GM12872 (cell line): ENCODE measurements around the gene C17orf58.

Experiments used
- TF ChIP-seq, protein P1 (sequence below): IDR thresholded peaks from 3 replicates; pipeline ENCODE4 v1.5.1; 2011; ENCODE audit warnings: low read depth, mild to moderate bottlenecking, low read length, moderate library complexity; ENCODE audit not compliant: insufficient read depth

The C17orf58 gene

DNA sequence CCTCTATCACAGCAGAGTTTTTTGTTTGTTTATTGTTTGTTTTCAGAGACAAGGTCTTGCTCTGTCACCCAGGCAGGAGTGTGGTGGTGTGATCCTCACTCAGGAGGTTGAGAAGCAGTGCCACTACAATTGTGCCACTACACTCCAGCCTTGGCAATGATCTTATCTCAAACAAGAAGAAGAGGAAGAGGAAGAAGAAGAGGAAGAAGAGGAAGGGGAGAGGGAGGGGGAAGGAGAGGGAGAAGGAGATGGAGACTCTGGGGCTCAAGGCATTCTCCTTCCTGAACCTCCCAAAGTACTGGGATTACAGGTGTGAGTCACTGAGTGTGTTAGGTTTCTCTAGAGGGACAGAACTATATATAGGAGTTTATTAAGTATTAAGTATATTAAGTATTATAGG lies 17.1 kb upstream of the C17orf58 start:
- TF ChIP-seq, protein P1, sequence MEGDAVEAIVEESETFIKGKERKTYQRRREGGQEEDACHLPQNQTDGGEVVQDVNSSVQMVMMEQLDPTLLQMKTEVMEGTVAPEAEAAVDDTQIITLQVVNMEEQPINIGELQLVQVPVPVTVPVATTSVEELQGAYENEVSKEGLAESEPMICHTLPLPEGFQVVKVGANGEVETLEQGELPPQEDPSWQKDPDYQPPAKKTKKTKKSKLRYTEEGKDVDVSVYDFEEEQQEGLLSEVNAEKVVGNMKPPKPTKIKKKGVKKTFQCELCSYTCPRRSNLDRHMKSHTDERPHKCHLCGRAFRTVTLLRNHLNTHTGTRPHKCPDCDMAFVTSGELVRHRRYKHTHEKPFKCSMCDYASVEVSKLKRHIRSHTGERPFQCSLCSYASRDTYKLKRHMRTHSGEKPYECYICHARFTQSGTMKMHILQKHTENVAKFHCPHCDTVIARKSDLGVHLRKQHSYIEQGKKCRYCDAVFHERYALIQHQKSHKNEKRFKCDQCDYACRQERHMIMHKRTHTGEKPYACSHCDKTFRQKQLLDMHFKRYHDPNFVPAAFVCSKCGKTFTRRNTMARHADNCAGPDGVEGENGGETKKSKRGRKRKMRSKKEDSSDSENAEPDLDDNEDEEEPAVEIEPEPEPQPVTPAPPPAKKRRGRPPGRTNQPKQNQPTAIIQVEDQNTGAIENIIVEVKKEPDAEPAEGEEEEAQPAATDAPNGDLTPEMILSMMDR = no peak

DNA sequence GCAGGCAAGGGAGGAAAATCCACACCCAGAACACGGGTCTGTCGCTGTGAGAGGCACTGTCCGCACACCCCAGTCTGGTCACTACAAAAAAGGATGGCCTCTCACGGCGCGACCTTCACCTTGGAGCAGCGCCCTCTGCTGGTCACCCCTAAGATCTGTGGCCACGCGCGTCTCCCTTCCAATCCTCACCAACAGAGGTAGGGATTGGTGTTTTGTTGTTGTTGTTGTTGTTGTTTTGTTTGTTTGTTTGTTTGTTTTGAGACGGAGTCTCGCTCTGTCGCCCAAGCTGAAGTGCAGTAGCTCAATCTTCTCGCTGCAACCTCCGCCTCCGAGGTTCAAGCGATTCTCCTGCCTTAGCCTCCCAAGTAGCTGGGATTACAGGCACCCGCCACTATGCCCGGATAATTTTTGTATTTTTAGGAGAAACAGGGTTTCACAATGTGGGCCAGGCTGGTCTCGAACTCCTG lies 15.0 kb upstream of the C17orf58 start:
- TF ChIP-seq, protein P1 = peak; percentile 93

DNA sequence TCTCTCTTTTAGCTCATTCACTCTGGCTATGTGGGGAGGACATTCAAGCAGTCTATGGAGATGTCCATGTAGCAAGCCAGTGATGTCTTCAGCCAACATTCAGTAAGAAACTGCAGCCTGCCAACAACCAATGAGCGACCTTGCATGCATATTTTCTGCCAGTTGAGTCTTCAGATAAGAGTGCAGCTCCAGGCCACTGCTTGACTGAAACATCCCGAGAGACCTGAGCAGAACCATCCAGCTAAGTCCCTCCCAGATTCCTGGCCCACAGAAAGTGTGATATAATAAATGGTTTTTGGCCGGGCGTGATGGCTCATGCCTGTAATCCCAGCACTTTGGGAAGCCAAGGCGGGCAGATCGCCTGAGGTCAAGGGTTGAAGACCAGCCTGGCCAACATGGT lies 10.5 kb upstream of the C17orf58 start:
- TF ChIP-seq, protein P1 = no peak

DNA sequence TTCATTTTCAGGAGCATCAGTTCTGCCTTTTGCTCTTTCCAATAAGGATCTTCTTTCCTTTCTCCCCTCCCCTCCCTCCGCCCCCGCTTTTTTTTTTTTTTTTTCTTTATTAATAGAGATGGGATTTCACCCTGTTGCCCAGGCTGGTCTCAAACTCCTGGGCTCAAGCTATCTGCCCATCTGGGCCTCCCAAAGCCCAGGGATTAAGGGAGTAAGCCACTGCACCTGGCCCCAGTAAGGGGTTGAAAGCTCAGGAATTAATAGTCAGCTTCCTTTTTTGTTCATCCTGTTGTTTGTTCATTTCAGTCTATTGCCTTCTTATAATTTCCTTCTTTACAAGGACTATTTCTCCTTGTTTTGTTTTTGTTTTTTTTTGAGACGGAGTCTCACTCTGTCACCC lies 7.9 kb upstream of the C17orf58 start:
- TF ChIP-seq, protein P1 = no peak

DNA sequence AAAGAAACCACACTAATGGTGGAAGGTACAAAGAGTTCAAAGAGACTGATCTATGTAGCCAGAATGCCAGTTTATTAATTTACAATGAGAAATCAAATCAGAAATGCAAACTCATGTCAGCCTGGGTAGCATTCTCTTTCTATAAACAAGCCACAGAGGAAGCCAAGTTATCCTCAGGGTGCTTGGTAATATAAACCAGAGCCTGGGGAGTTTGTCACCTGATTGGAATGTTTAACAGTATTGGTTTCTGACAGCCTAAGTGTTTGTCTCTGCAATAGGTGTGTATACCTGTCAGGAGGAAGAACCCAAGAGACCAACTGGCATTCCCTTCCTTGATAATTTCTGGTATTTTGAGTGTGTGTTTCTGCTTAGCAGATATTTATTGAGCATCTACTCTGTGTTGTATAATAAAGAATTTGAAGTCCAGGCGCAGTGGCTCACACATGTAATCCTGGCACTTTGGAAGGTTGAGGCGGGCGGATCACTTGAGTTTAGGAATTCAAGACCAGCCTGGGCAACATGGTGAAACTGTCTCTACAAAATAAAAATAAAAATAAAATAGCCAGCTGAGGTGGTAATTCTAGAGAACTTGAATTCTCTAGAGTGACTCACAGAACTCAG lies 3.1 kb upstream of the C17orf58 start:
- TF ChIP-seq, protein P1 = no peak

DNA sequence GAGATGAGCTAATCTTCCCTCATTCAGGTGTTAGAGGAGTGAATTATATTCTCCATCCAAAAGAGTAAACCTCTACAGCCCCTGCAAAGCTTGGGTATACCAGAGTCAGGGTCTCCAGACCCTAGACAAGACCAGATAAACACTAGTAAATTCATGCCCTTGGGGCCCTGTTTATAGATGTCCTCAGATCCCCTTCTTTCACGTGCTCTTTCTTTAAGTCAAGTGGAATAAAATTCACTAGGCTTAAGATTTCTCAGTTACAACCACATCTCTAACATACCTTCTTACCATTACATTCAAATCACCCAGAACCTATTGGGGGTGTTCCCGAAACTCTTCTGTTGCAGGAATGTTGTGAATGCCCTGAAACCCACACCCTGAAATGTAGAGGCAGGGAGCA lies 2.2 kb upstream of the C17orf58 start:
- TF ChIP-seq, protein P1 = no peak

DNA sequence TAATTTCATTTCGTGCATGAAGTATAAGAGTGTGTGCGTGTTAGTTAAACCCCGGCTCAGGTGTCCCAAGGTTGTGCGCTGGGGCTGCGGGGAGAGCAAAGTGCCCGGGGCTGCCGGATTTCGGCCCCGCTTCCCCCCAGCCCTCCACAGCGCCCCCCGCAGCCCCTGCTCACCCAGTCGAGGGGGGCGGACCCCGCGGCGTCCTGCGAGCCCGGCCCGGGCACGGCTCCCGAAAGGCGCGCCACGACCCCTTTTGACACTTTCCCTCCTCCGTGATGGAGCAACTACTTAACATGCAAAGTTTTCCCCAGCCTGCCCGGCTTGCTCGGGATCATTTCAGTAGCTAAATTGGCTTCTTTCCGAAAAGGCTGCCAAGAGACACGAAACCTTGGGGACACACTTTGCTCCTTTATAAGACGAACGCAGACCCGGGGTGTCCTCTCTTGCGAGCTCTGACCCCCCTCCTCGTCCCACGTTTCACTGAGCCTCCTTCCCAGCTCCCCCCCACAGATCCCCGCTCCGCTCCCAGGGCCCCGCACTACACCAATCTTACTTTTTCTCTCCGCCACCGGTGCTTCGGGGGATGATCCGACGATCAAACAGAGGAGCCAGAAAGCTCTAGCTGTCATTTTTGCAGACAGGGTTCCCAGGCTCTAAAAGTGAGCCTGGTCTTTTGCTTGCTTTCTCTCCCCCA lies 552 bp downstream of the C17orf58 start:
- TF ChIP-seq, protein P1 = 0 out of 3 replicates have a peak, but pooled peaks have one; percentile 4
